HG02840 (cell line): ENCODE results near the gene ZNF622.
"Not testable (repeated sequence)": the region's sequence is repeated elsewhere in the genome, so short reads cannot be mapped to it uniquely, and the experiment has no call there.

Experiments
- ATAC-seq: cut with Tn5 transposase; IDR thresholded peaks from one replicate; pipeline ENCODE4 v1.9.1; 2021; ENCODE audit warnings: mild to moderate bottlenecking, moderate library complexity, moderate number of reproducible peaks; ENCODE audit not compliant: unreplicated experiment, low FRiP score

The ZNF622 gene

DNA sequence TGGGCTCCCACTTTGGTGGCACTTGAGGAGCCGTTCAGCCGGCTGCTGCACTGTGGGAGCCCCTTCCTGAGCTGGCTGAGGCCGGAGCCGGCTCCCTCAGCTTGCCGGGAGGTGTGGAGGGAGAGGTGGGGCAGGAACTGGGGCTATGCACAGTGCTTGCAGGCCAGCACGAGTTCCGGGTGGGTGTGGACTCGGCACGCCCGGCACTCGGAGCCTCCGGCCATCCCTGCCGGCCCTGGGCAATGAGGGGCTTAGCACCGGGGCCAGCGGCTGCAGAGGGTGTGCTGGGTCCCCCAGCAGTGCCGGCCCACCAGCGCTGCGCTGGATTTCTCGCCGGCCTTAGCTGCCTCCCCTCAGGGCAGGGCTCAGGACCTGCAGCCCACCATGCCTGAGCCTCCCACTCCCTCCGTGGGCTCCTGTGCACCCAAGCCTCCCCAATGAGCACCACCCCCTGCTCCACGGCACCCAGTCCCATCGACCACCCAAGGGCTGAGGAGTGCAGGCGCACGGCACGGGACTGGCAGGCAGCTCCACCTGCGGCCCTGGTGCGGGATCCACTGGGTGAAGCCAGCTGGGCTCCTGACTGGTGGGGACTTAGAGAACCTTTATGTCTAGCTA lies 29.4 kb downstream of the ZNF622 start:
- not testable (repeated sequence) for ATAC-seq

DNA sequence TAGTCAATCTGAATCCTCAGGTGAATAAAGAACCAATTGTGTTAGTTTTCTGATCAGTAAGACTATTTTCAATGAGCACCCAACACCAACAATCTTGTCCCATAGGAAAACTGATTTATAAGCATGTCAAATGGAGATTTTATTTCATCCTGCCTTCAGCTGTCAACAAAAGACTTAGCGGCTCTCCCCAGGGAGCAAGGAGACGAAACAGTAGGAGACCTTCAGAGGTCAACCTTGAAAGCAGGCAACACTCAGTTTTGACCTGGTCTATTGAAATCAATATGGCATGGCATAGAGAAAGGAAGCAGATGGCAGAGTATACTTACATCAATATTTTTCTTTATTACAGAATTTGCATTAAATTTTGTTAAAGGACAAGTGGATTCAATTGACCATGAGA lies 34.1 kb downstream of the ZNF622 start:
- ATAC-seq, result no peak

DNA sequence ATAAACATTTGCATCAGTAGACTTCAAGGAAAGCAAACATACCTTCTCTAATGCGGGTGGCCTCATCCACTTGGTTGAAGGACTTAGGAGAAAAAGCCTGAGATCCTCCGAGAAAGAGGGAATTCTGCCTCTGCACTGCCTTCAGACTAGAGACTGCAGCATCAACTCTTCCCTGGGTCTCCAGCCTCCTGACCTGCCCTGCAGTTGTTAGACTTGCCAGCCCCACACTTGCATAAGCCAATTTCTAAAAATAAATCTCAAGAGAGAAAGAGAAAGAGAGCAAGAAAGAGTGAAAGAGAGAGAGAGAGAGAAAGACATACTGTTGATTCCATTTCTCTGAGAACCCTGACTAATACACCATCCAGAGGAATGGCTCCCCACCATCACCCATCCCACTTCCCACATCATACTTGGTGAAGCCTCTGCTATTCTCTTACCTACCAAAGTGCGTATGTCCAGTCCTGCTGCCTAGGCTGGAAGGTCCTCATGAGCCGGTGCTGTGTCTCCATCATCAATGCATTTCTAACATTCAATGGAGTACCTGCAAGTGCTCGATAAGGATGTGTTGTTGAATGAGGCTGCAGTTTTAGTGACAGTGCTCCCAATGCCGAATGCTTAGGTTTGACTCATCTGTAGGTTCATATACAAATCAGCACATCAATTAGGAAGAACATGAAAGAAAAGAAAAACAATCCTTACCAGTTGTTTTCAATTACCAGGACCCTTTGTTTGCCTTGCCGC lies 35.1 kb downstream of the ZNF622 start:
- no peak for ATAC-seq

DNA sequence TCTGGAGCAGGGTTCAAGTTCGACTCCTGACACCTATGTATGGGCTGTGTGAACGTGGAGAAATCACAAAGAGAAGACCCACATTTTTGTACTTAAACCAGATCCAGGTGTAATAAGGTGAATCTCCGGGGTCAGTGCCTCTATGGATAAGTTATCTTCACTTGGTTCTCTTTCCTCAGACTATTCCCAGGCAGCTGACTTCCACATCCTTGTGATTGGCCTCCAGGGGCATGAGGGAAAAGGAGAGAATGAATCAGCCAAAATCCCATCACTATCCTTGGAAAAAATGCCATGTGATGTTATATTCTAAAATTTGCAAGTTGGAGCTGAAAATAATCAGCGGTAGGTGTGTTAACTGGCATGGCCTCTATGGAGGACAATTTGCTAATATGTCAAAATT lies 37.2 kb downstream of the ZNF622 start:
- ATAC-seq, result no peak

DNA sequence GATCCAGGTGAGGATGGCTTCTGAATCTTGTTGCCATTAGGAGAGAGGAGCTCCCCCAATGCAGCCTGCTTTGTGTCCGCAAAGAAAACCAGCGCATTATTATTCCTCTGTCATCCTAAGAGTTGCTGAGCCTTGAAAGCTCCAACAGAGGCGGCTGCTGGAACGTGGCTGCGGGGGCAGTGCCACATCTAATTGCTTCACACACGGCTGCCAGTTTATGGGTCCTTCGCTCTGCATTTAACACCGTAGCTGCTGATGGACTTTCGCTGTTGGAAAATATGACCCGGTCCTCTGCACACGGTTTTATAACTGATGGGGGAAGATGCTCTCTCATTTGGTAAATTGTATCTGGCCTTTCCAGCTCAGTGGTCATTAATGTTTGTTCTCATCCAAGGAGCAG lies 38.0 kb downstream of the ZNF622 start:
- no peak for ATAC-seq

DNA sequence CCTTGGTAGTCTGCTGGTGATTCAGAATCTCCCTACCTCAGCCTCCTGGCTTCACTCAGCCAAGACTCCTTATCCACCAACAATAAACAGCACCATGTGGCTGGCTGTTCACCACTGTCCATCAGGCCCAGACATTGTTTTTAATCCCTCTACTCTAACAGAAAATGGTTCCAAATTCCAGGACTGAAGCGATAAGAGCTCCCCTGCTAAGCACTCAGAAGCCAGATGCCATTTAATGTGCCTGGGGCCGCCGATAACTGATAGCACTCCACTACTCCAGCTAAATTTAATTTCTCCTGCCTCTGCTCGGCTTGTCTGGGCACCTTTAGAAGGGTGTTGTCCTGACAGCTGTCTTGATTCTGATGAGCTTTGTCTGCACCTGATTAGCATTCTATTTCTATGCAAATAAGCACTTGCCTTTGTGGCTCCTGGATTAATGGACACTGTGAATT lies 47.1 kb downstream of the ZNF622 start:
- no peak for ATAC-seq

DNA sequence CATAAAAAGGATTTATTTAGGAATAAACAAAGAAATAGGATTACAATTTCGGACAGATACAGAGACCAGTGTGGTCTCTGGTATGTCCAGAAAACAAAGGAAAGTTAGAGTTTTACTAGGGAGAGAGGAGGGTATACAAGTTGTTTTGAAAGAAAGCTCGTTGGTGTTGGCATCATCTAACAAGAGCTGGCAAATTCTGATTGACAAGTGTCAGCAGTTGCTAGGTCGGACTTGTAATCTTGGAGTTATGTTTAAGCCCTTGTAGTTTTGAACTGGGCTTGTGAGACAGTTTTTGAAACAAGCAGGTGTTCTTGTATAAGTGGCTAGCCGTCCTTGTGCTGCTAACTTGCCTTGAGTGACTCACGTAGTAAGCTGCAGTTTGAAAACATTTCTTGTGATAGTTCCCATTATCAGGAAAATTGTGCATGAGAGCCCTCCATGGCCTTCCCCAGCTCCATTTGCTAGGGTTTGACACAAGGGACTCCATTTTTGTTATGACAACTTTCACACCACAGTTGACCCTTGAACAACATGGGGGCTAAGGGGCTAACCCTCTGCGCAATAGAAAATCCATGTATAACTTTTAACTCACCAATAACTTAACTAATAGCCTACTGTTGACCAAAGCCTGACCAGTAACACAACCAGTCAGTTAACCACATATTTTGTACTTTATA lies 48.1 kb downstream of the ZNF622 start:
- ATAC-seq, result no peak

DNA sequence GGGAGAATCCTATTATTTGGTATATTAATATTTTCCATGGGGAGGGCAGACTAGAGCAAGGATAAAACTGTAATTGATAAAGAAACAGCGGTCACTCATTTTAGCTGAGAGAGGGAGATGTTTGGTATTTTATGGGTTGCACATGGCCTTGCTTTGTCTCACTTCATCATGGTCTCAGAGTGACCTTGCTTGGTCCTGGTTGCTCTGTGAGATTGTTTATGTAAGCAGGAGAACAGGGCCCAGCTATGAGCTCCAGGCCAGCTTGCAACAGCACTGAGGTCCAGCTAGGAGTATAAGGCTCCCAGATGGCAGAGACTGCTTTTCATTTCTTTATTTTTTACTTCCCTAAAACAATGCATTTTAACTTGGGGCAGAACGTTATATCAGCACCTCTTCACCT lies 50.7 kb downstream of the ZNF622 start:
- no peak for ATAC-seq

DNA sequence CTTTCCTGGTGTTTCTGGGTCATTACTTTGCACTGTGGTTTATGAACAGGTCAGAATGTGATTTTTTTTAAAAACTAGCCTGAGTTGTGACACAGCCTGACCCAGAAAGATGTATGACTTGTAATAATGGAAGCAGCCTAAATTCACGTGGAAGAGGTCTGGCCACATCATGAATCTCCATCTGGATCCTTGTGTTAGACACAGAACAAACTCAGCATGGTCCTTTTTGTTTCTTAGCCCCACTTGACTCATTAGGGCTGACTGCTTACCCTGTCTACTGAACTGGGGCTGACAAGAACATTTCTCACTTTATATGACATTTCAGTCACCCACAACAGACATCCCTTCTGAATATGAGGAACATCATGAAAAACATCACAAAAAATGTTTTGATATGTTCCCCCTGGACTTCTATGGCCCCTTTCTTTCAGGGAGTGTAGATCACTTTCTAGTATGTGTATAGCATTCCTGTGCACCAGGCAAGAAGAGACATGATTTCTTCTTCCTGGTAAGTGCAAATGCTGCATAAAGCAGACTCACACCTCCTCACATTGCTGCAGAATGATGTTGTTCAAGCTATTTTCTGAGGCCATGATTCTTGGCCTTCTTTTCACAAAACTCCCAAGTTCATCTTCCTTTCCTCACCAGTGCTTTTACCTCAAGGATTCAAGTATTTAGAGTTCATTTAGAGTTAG lies 52.3 kb downstream of the ZNF622 start:
- ATAC-seq, result no peak

DNA sequence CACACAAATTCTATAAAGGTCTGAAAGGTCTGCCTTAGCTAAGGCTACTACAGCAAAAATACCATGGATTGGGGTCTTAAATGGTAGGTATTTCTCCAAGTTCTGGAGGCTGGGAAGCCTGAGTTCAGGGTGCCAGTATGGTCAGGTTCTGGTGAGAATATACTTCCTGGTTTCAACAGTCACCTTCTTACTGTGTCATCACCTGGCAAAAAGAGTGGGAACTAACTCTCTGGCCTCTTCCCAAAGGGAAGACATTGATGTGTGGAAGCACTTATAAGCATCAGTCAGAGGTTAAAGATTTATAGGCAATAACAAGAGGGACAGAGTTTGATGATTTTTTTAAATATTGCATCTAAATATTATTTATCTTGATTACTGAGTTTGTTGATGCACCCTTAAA lies 53.0 kb downstream of the ZNF622 start:
- ATAC-seq, result no peak

DNA sequence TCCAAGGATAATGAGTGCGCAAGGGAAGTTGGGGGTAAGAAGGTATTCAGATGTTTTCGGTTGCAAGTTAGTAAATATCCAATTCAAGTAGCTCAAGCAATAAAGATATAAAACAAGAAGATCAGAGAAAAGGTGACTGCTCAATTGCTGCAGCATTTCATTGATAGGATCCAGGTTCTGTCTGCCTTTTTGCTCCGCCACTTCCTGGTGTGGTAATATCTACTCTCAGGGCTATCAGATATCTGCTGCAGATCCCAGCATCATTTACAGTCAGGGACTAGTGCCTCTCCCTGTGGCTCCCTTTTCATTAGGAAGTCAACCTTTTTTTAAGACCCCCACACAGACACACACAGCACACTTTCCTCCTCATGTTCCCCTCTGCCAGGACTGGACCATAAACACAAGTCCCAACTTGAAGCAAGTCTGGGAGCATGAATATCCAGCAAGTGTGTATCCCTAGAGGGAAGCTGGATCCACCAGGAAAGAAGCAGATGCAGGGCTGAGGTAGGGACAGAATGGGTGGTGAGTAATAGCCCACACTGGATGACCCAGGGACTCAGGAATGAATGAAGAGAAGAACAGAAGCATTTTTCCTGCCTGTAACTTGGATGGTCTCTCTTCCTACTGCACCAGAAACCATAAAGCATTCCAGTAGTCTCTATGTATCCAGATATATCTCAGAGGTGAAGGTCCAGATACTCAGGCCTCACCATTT lies 53.7 kb downstream of the ZNF622 start:
- no peak for ATAC-seq

DNA sequence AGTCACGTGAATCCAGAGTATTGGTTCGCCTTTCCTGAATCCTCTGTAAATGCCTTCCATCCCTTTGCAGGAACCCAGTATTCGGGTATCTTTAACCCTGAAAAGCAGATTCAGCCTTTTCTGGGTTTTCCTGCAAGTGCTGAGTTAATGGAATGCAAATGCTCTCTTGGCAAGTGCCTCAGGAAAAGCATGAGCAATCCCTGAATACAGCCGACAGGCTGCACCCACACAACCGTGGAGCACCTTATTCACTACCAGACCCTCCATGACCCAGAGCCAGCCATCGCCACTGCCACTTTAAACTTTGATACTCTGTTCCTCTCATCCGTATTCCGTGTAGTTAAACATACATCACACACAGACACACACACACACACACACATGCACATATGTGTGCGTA lies 54.4 kb downstream of the ZNF622 start:
- no peak for ATAC-seq

DNA sequence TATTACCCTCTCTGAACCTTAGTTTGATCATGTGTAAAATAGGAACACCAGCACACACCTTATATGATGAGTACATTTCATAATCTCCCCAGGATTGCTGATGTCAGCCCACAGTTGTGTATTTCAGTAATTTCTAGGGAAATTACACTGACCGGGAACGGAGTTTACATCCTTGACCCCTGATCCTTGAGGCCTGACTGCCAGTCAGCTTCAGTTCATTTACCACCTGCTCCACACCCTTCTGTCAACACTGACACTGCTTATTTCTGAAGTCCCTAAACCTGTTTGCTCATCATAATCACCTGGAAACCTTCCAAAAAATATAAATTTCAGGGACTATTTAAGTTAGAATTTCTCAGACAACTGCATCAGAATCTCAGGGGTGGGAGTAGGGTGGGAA lies 55.3 kb downstream of the ZNF622 start:
- ATAC-seq, result no peak

DNA sequence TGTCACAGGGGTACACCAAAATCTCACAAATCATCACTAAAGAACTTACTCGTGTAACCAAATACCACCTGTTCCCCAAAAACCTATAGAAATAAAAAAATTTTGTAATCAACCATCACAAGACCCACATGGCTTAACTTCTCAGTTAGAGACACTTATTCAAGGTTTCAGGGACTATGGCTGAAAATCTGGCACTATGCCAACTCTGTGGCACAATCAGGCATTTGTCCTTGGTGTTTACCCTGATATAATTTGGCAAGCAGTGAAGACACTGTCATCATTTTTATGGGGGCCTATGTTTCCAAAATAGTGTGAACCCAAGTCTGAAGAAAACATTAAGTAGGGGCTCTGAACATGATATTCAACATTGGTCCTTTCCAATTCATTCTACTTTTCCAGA lies 59.0 kb downstream of the ZNF622 start:
- no peak for ATAC-seq

DNA sequence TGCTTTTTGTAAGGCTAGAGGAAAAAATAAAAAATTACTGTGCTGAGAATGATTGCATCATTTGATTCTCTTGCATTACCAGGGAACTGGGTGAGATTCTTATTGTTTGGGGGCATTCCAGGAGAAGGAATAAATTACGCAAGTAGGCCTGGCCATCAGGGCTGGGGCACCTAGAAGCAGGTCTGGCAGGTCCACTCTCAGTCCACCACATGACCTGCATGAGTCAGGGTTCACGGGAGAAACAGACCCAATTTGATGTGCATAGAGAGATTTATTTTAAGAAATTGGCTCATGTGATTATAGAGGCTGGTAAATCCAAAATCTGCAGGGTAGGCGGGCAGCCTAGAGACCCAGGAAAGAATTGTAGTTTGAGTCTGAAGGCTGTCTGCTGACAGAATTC lies 59.6 kb downstream of the ZNF622 start:
- ATAC-seq, result no peak
